Right cardiac atrium (tissue), 5 donors: ENCODE results near the gene CDK5RAP2. TPM values are rescaled to one million over a fixed set of nuclear protein-coding genes. Genes with fewer than 3 reads are reported as not detected.

ENCODE experiments used
- ATAC-seq, 2 donors: fragments of 200-7000 bp; cut with Tn5 transposase; one replicate each; pipeline versions ENCODE4 v1.8.0 to v1.9.1; 2020; ENCODE audit warnings: moderate library complexity in 2 of 2, mild to moderate bottlenecking in 1 of 2
- DNase-seq, 3 donors: peaks; one replicate each; pipeline ENCODE4 v3.0.0-alpha.2; 2020
- H3K27ac ChIP-seq: one replicate; pipeline ENCODE4 v1.5.1; 2013; ENCODE audit warnings: mild to moderate bottlenecking, low read length, control low read depth, moderate library complexity
- H3K27me3 ChIP-seq: one replicate; pipeline ENCODE4 v1.6.1; 2013; ENCODE audit not compliant: control insufficient read depth, insufficient read depth
- H3K4me1 ChIP-seq: one replicate; pipeline ENCODE4 v1.6.1; 2013; ENCODE audit warnings: low read length; ENCODE audit not compliant: control insufficient read depth, insufficient read depth
- H3K4me3 ChIP-seq: one replicate; pipeline ENCODE4 v1.5.1; 2013; ENCODE audit warnings: low read length, control low read depth
- H3K9me3 ChIP-seq: one replicate; pipeline ENCODE4 v1.6.1; 2013; ENCODE audit warnings: low read length; ENCODE audit not compliant: control insufficient read depth
- whole genome bisulfite sequencing: extraction: QIAGEN DNeasy Blood & Tissue Kit; methylation state at CpG from one replicate; pipeline ENCODE4 v1.1.7; 2013; 5-methylcytosine and 5-hydroxymethylcytosine counted together
- intact Hi-C, 4 donors: fragments of 100-400 bp; cut with DNase I; formaldehyde crosslinking; loops; one replicate each; pipeline versions ENCODE4 v1.11.0 to v1.14.0; 2022 to 2023
- polyA plus RNA-seq: library from polyadenylated mRNA; stranded (reverse); fragments of 200-250 nt; gene quantifications from one replicate; pipeline ENCODE4 v1.2.3, GENCODE V29; 2013
- total RNA-seq, 4 donors: library from RNA; stranded (reverse); fragmentation: NEBNext Ultra II Directional; extraction: Animal tissue kit (Norgen Biotek cat#: 25700); gene quantifications; one replicate each; pipeline ENCODE4 v1.2.1, GENCODE V29; 2021
- donor health status: healthy with polysubstance abuse.
- donor health status: DM: no; HTN: yes; CAD: no.
- donor health status: DM: no; HTN: no; CAD: no.
- donor health status: DM: no; HTN: yes; CAD: no; lungs with severe emphysema.
- donor health status: DM: yes; HTN: yes; CAD: no.

The CDK5RAP2 gene
- total and polyA plus RNA-seq, 5 donors, result 28.0 to 63.6 (median 46.3) TPM

DNA sequence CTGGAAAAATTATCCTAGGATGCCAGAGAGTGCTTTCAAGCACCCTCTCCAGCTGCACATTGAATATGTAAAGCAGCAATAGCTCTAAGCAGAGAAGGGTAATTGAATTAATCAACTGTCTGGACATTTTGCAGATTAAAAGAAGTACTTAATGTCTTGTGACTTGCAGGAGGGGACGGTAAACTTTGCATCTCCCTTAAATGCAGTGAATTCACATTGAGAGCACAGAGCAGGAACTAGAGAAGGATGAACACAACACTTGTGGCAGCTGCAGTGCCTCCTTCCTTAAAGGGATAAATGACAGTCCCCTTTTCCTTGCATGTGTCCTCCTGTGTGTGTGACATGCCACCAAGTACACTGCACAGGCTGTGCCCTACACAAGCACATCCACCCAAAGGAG is 7.4 kb upstream of the CDK5RAP2 start:
- no peaks in the 10 kb centered on the region for H3K27me3 ChIP-seq
- intact Hi-C loops, result no loop called here
- ATAC-seq (no peak), DNase-seq (no peak)
- H3K4me3 ChIP-seq, result no peak overlapping the region
- WGBS, result 24% methylated on average over 1 of the region's 1 CpG
- no peak overlapping the region for H3K27ac ChIP-seq
- no peaks in the 10 kb centered on the region for H3K4me1 ChIP-seq
- no peaks in the 10 kb centered on the region for H3K9me3 ChIP-seq

DNA sequence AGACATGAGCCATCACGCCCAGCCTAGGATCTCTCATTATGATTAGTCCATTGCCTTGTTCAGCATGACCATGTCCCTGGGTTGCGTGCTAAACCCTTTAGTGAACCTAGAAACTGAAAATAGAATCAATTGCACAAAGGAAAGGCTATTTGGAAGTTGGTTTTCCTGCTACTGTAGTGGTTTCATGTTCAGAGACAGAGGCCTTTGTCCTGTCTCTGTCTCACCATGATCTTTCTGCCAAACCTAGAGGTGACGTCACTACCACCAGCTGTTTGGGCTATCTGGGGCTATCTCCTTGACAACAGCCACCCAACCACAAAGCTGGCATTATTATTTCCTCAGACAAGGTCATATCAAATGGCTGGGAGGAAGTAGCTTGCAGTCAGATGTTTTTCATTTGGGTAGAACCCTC is 4.0 kb upstream of the CDK5RAP2 start:
- Histone ChIP-seq H3K9me3 (no peaks in the 10 kb centered on the region), H3K4me3 (no peak overlapping the region), H3K27ac (peak overlapping the region; percentile 7), H3K4me1 (peaks cover 4% of the 10 kb centered on the region), H3K27me3 (no peaks in the 10 kb centered on the region)
- intact Hi-C loops, result no loop called here
- WGBS, result 53% methylated on average over 3 of the region's 3 CpGs
- DNase-seq (peak in 1 of 3 donors; percentile 27), ATAC-seq (peak; percentile 4 to 41)

DNA sequence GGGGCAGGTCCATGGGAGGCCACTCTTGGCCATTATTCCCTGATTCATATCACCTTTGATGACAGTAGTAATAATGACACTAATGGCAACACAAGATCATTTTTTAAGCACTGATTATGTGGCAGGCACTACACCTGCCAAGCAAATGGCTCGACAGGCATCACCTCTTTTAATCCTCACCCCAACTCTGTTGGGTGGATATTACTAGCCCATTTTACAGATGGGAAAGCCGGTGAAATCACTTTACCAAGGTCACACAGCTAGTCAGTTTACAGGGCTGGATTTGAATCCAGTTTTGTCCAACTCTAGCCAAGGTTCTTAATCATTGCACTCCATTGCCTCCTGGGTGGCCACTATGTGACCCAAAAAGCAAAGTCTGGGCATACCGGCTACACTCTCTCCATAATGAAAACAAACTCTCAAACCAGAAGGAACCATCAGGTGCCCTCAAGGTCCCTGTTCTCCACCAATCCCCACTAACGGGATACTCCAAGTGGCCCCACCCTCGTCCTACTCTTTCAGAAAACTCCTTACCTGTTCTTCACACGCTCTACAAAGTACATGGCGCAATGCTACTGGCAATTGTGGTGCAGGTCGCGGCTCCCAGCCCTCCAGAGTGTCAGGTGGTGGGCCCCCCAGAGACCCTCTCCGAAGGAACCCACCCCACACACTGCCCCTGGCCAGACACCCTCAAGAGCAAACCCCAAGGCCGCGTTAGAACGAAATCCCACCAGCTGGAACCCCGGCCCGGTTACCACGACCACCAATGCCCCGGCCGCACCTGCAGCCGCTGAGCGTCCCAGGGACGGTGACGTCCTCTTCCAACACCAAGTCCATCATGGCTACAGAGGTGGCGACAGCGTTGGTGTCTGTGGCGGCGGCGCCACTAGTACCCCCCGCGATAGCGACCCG is 572 bp downstream of the CDK5RAP2 start:
- Histone ChIP-seq H3K9me3 (no peaks in the 10 kb centered on the region), H3K4me1 (peaks cover 6% of the 10 kb centered on the region), H3K4me3 (peak overlapping the region; percentile 98), H3K27me3 (no peaks in the 10 kb centered on the region), H3K27ac (peak overlapping the region; percentile 60)
- WGBS, result 7% methylated on average over 31 of the region's 31 CpGs
- no peak for DNase-seq
- peak in 1 of 2 donors; percentile 38 for ATAC-seq
- intact Hi-C loops, result no loop called here

DNA sequence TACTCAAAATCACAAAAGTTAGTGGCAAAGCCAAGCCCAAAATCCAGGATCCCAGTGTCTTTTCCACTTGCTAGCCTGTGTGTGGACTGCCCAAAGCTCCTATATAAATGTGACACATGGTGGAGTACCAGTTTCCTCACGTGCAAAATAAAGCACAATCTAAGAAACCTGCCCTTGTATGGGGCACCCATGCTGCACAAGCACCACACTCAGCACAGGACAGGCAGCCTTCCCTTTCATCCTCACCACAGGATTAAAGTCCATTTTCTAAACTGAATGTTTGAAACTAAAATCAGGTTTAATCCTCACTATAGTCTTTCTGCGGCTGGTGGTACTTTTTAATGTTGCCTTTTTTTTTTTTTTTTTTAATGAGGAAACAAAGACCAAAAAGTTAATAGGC is 5.5 kb downstream of the CDK5RAP2 start:
- H3K4me3 ChIP-seq, result no peak overlapping the region
- H3K27ac ChIP-seq, result no peak overlapping the region
- intact Hi-C loops, result no loop called here

DNA sequence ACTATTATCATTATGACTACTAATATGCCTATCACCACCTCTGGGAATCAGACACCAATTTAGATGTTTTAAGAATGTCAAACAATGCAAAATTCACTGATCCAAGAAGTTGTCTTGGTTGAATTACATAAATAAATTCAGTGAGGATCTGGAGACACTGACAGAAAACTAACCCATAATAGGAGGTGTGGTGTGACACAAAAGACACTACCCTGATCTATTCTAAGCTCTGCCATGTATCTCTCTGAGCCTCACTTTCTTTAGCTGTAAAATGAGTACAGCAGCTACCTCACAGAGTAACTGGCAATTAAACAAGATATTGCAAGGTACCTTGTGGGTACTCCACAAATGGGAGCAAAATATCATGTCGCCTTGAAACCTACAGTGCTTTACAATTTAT is 7.5 kb downstream of the CDK5RAP2 start:
- intact Hi-C loops, result no loop called here
- no peaks in the 10 kb centered on the region for H3K9me3 ChIP-seq
- no peak for ATAC-seq
- DNase-seq, result no peak
- H3K4me3 ChIP-seq, result no peak overlapping the region
- WGBS, result 99% methylated on average over 1 of the region's 1 CpG
- H3K27me3 ChIP-seq, result no peaks in the 10 kb centered on the region
- H3K27ac ChIP-seq, result no peak overlapping the region
- H3K4me1 ChIP-seq, result peaks cover 7% of the 10 kb centered on the region

More for the DNA sequence above, 5.5 kb downstream of the CDK5RAP2 start:
- ATAC-seq, result no peak
- WGBS, result 82% methylated on average over 2 of the region's 2 CpGs
- Histone ChIP-seq H3K4me1 (peaks cover 12% of the 10 kb centered on the region), H3K9me3 (no peaks in the 10 kb centered on the region), H3K27me3 (no peaks in the 10 kb centered on the region)
- DNase-seq, result no peak

DNA sequence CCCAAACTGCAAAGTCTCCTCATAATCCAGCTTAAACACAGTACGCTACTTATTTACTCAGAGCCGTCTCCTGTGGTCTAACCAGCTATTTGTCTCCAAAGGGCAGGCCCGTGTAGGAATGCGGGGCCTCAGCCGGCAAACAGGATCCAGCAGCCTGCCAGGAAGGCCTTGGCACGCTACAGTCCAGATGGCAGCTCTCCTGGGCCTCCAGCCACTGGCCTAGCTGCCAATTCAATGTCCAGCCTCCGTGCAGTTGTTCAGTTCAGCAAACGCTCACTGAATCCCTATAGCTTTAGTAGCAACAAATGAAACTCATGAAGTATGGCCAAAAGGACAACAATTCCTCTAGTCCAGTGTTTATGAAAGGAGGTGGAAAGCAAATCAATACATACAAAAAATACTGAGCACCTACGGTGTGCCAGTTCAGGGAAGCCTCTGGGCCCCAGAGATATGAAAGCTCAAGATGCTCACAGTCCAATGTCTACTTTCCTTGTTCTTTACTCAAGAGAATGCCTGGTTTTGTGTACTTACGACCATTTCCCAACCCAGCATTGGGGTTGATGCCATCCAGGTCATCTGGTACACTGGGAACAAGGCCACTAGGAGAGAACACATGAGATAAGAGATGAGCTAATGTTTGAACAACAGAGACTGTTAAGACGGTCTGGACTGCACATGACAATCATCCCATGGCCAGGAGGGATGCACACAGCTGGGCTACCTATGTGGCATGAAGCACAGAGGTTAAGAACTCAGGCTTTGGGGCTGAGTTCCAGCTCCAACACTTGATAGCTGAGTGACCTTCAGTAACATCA is 8.3 kb downstream of the CDK5RAP2 start:
- WGBS, result 51% methylated on average over 11 of the region's 11 CpGs
- Histone ChIP-seq H3K27me3 (no peaks in the 10 kb centered on the region), H3K9me3 (no peaks in the 10 kb centered on the region), H3K27ac (peak overlapping the region; percentile 55), H3K4me3 (no peak overlapping the region), H3K4me1 (peaks cover 7% of the 10 kb centered on the region)
- ATAC-seq (peak; percentile 84 to 91), DNase-seq (peak; percentile 55 to 84 (median 78))
- intact Hi-C loops, result no loop called here

DNA sequence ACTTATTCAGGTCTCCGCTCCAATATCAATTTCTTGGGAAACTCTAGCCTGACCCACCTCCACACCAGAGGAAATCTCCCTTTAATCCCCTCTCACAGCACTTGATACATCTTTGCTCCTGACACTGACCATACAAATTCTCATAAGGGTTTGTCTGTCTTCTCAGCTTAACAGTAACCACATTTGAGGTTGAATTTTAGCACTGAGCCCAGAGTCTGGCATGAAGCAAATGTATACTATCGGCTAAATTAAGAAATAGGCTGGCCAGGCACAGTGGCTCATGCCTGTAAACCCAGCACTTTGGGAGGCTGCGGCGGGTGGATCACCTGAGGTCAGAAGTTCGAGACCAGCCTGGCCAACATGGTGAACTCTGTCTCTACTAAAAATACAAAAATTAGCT is 9.7 kb downstream of the CDK5RAP2 start:
- WGBS, result 95% methylated on average over 5 of the region's 5 CpGs
- ATAC-seq, result no peak
- no peak overlapping the region for H3K27ac ChIP-seq
- no peak overlapping the region for H3K4me3 ChIP-seq
- H3K4me1 ChIP-seq, result peaks cover 7% of the 10 kb centered on the region
- DNase-seq, result no peak
- intact Hi-C loops, result no loop called here
- no peaks in the 10 kb centered on the region for H3K27me3 ChIP-seq
- no peaks in the 10 kb centered on the region for H3K9me3 ChIP-seq

DNA sequence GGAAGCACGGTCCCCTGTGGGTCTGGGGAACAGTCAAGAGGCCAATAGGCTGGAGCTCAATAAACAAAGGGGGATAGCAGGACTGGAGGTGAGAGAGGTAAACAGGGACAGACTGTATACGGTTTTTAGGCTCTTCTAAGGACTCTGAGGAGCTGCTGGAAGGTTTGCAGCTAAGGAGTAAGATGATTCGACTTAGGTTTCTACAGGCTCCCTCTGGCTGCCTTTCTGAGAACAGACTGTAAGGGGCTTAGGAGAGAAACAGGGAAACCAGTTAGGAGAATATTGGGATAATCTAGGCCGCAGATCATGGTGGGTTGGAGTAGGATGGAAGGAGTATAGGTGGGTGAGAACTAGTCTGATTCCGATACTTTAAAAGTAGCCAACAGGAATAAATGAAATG is 10.4 kb downstream of the CDK5RAP2 start:
- Histone ChIP-seq H3K27ac (no peak overlapping the region), H3K9me3 (no peaks in the 10 kb centered on the region), H3K27me3 (no peaks in the 10 kb centered on the region), H3K4me1 (peaks cover 7% of the 10 kb centered on the region), H3K4me3 (no peak overlapping the region)
- DNase-seq (no peak), ATAC-seq (no peak)
- WGBS, result 95% methylated on average over 5 of the region's 5 CpGs
- intact Hi-C loops, result no loop called here

DNA sequence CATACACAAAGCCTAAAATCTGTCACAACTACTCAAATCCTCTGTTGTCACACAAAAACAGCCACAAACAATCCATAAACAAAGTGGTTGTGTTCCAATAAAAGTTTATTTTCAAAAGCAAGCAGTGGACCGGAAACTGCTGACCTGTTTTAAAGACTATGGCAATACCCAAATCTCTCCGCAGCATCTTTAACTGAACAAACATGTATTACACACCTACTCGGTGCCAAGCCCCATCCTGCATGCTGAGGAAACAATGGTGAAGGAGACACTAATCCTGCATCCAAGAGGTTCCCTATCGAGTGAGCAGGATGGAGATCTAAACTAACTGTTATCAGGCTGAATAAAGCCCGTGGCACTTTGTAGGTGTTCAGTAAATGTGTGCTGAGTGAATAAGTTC is 11.2 kb downstream of the CDK5RAP2 start:
- no peaks in the 10 kb centered on the region for H3K9me3 ChIP-seq
- peaks cover 7% of the 10 kb centered on the region for H3K4me1 ChIP-seq
- intact Hi-C loops, result no loop called here
- no peak for ATAC-seq
- no peak overlapping the region for H3K27ac ChIP-seq
- WGBS, result 93% methylated on average over 5 of the region's 5 CpGs
- H3K27me3 ChIP-seq, result no peaks in the 10 kb centered on the region
- no peak overlapping the region for H3K4me3 ChIP-seq
- no peak for DNase-seq

DNA sequence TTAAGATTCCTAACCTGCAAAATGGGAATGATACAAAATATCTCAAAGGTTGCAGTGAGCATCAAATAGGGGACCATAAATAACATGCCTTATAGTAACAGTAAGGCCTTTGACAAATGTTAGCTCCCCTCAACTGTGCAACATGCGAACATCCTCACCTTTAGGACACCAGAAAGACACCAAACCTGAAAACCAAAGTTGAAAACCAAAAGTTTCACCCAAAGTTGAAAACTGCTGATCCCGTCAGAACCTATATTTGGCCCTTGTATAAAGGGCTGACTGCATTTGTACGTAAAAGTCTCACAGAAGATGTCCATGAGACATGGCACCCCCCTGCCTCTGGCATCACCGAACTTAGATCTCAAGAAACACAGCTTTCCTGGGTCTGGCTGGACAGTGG is 12.1 kb downstream of the CDK5RAP2 start:
- DNase-seq, result no peak
- 95% methylated on average over 4 of the region's 4 CpGs for WGBS
- intact Hi-C loops, result no loop called here
- Histone ChIP-seq H3K27ac (no peak overlapping the region), H3K27me3 (no peaks in the 10 kb centered on the region), H3K4me3 (no peak overlapping the region), H3K4me1 (peaks cover 10% of the 10 kb centered on the region), H3K9me3 (no peaks in the 10 kb centered on the region)
- no peak for ATAC-seq

DNA sequence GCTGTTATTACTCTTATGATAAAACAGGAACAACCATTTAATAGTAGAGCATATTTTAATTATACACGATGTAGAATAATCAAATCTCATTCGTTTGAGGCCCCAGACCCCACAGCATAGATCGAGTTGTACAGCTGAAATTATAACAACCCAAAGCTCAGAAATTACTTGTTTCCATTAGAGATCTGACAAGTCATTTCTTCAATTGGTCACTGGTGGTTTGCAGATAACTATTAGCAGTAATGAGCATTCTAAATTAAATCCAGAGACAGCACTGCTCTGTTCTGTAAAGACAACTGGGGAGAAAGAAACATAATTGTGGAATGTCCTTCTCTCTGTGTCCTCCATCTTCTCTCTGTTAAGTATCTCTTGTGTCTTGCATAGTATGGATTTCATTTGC is 12.9 kb downstream of the CDK5RAP2 start:
- intact Hi-C loops, result no loop called here
- H3K4me1 ChIP-seq, result peaks cover 8% of the 10 kb centered on the region
- H3K4me3 ChIP-seq, result no peak overlapping the region
- ATAC-seq (no peak), DNase-seq (no peak)
- H3K9me3 ChIP-seq, result no peaks in the 10 kb centered on the region
- WGBS, result 90% methylated on average over 3 of the region's 3 CpGs
- no peak overlapping the region for H3K27ac ChIP-seq
- H3K27me3 ChIP-seq, result no peaks in the 10 kb centered on the region
